SK-N-SH (cell line): ENCODE data around the gene NOL6. TPM values are rescaled to one million over a fixed set of nuclear protein-coding genes. Genes with fewer than 3 reads are reported as not detected.
"Not testable (repeated sequence)": the region's sequence is repeated elsewhere in the genome, so short reads cannot be mapped to it uniquely, and the experiment has no call there.

ENCODE experiments used
- CTCF ChIA-PET: fragments of 300-600, 350-600 bp; formaldehyde crosslinking; extraction: SDS; loops from one replicate; lab custom pipeline; 2021; lab: Yijun Ruan, JAX
- POLR2A ChIA-PET: fragments of 350-600 bp; sonication (Branson Sonifier 250); formaldehyde crosslinking; extraction: SDS; loops from one replicate; lab custom pipeline; 2020; ENCODE audit warnings: antibody characterized with exemption, inconsistent platforms; lab: Yijun Ruan, JAX
- DNase-seq: peaks from one replicate; pipeline ENCODE4 v3.0.0; 2012
- H2AFZ ChIP-seq: fragments of 200-600 bp; sonication (generic); 2 replicates; pipeline ENCODE4 v1.8.1; 2016; ENCODE audit warnings: antibody characterized with exemption, mild to moderate bottlenecking, low read depth
- H3F3A ChIP-seq: fragments of 200-600 bp; sonication (generic); replicated peaks from 2 replicates; pipeline ENCODE3; 2016; ENCODE audit warnings: antibody characterized with exemption, mild to moderate bottlenecking; ENCODE audit not compliant: insufficient read depth
- H3K27ac ChIP-seq, 2 experiments: fragments of 200-500 bp in 1 of 2; fragments of 200-600 bp in 1 of 2; sonication (Bioruptor generic) in 1 of 2; sonication (generic), shearing (Covaris generic) in 1 of 2; 2 replicates each; pipeline versions ENCODE4 v1.5.1 to v1.6.1; 2014 to 2016; ENCODE audit warnings: low read depth in 2 of 2, inconsistent platforms in 1 of 2, low read length in 1 of 2, mild to moderate bottlenecking in 1 of 2, mixed read lengths in 1 of 2
- H3K27me3 ChIP-seq: fragments of 200-600 bp; sonication (generic), shearing (Covaris generic); 2 replicates; pipeline ENCODE4 v1.6.1; 2016; ENCODE audit warnings: mixed run types; ENCODE audit not compliant: insufficient read depth
- H3K36me3 ChIP-seq, 2 experiments: fragments of 200-500 bp in 1 of 2; fragments of 200-600 bp in 1 of 2; sonication (Bioruptor generic) in 1 of 2; sonication (generic) in 1 of 2; replicated peaks in 1 of 2; 2 replicates each; pipeline versions ENCODE3 to v1.5.1; 2014 to 2016; ENCODE audit warnings: low read length in 1 of 2, mild to moderate bottlenecking in 1 of 2; ENCODE audit not compliant: insufficient read depth in 2 of 2, control insufficient read depth in 1 of 2
- H3K4me1 ChIP-seq, 2 experiments: fragments of 200-500 bp in 1 of 2; fragments of 200-600 bp in 1 of 2; sonication (Bioruptor generic) in 1 of 2; sonication (generic), shearing (Covaris generic) in 1 of 2; 2 replicates each; pipeline versions ENCODE4 v1.5.1 to v1.6.1; 2014 to 2016; ENCODE audit warnings: low read depth in 1 of 2, low read length in 1 of 2, mixed run types in 1 of 2; ENCODE audit not compliant: insufficient read depth in 2 of 2, control insufficient read depth in 1 of 2
- H3K4me2 ChIP-seq: fragments of 200-600 bp; sonication (generic), shearing (Covaris generic); 2 replicates; pipeline ENCODE4 v1.6.1; 2017; ENCODE audit warnings: mixed run types
- H3K4me3 ChIP-seq, 2 experiments: fragments of 200-500 bp in 1 of 2; fragments of 200-600 bp in 1 of 2; sonication (Bioruptor generic) in 1 of 2; sonication (generic), shearing (Covaris generic) in 1 of 2; 2 replicates each; pipeline versions ENCODE4 v1.5.1 to v1.8.1; 2014 to 2016; ENCODE audit warnings: low read depth in 2 of 2, inconsistent platforms in 1 of 2, low read length in 1 of 2, mild to moderate bottlenecking in 1 of 2, mixed read lengths in 1 of 2, moderate library complexity in 1 of 2
- H3K79me2 ChIP-seq: fragments of 200-600 bp; sonication (generic); 2 replicates; pipeline ENCODE4 v1.8.1; 2017; ENCODE audit warnings: mild to moderate bottlenecking; ENCODE audit not compliant: insufficient read depth
- H3K9ac ChIP-seq: fragments of 200-600 bp; sonication (generic); 2 replicates; pipeline ENCODE4 v1.6.1; 2017; ENCODE audit warnings: mixed run types
- H3K9me2 ChIP-seq: fragments of 200-600 bp; sonication (generic); 2 replicates; pipeline ENCODE4 v1.6.1; 2017; ENCODE audit warnings: mixed run types
- H3K9me3 ChIP-seq: fragments of 200-600 bp; sonication (generic); 2 replicates; pipeline ENCODE4 v1.6.1; 2017; ENCODE audit warnings: mixed run types, mild to moderate bottlenecking, moderate library complexity
- H4K20me1 ChIP-seq: fragments of 200-600 bp; sonication (generic); 2 replicates; pipeline ENCODE4 v1.6.1; 2017; ENCODE audit warnings: mild to moderate bottlenecking, mixed run types; ENCODE audit not compliant: insufficient read depth
- FOXM1 ChIP-seq: IDR thresholded peaks from 2 replicates; pipeline ENCODE4 v1.4.0; 2012; ENCODE audit warnings: low read depth, mild to moderate bottlenecking
- GABPA ChIP-seq: IDR thresholded peaks from 2 replicates; pipeline ENCODE4 v1.4.0; 2012; ENCODE audit warnings: low read depth, mild to moderate bottlenecking
- NRF1 ChIP-seq: IDR thresholded peaks from 2 replicates; pipeline ENCODE4 v1.6.1; 2012; ENCODE audit warnings: low read depth, mild to moderate bottlenecking, low read length
- RAD21 ChIP-seq: IDR thresholded peaks from 2 replicates; pipeline ENCODE4 v1.6.1; 2012; ENCODE audit warnings: mild to moderate bottlenecking, low read length
- SIN3A ChIP-seq: IDR thresholded peaks from 2 replicates; pipeline ENCODE4 v1.6.1; 2012; ENCODE audit warnings: low read depth, mild to moderate bottlenecking, low read length, moderate library complexity, borderline replicate concordance
- WGBS: methylation state at CpG from one replicate; pipeline ENCODE4 v1.1.6; 2017; ENCODE audit warnings: low lambda C conversion rate; 5-methylcytosine and 5-hydroxymethylcytosine counted together
- polyA plus RNA-seq, 3 experiments: library from polyadenylated mRNA; depleted of rRNA; stranded (reverse); fragments of >200 nt; gene quantifications; 2 replicates each; pipeline ENCODE4 v1.2.3, GENCODE V29; 2012
- TF ChIP-seq, protein P1 (sequence below): fragments of 200-600 bp; sonication (generic); IDR thresholded peaks from 2 replicates; pipeline ENCODE4 v1.6.1; 2017; ENCODE audit warnings: antibody characterized with exemption, mild to moderate bottlenecking, moderate library complexity

The NOL6 gene
- polyA plus RNA-seq, 1 of the 3 experiments (the other 2 are of a cell fraction), result 52.2 TPM

DNA sequence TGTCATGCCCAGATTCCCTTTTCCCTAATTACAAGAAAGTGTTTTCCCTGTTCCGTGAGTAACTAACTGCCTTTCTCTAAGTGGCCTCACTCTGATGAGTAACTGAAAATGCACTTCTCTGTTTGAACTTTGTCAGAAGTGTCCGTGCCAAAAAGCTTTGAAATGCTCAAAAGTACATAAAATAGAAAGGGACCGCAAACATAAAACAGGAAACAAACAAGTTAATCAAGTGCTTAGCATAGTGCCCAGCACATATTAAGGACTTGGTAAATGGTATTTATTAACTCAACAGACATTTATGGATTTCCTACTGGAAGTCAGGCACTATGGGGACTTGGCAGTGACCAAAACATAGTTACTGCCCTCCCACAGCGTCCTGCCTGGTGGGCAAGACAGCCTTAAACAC, 48.6 kb downstream of the NOL6 start:
- Histone ChIP-seq H3K4me3 (no peak overlapping the region), H3K4me2 (no peak overlapping the region), H3K4me1 (no peaks in the 10 kb centered on the region), H4K20me1 (no peaks in the 10 kb centered on the region), H3K27ac (no peak overlapping the region), H2AFZ (no peak overlapping the region), H3K36me3 (no peaks in the 10 kb centered on the region), H3K79me2 (no peaks in the 10 kb centered on the region), H3K9me2 (no peaks in the 10 kb centered on the region), H3K9me3 (no peaks in the 10 kb centered on the region), H3F3A (no peaks in the 10 kb centered on the region), H3K9ac (no peak overlapping the region)
- POLR2A ChIA-PET, result no interaction called here
- CTCF ChIA-PET, result no interaction called here
- 74% methylated on average over 4 of the region's 4 CpGs for WGBS
- no peak for DNase-seq
- TF ChIP-seq RAD21 (no peak), GABPA (no peak), SIN3A (no peak), FOXM1 (no peak), NRF1 (no peak)
- TF ChIP-seq, protein P1, sequence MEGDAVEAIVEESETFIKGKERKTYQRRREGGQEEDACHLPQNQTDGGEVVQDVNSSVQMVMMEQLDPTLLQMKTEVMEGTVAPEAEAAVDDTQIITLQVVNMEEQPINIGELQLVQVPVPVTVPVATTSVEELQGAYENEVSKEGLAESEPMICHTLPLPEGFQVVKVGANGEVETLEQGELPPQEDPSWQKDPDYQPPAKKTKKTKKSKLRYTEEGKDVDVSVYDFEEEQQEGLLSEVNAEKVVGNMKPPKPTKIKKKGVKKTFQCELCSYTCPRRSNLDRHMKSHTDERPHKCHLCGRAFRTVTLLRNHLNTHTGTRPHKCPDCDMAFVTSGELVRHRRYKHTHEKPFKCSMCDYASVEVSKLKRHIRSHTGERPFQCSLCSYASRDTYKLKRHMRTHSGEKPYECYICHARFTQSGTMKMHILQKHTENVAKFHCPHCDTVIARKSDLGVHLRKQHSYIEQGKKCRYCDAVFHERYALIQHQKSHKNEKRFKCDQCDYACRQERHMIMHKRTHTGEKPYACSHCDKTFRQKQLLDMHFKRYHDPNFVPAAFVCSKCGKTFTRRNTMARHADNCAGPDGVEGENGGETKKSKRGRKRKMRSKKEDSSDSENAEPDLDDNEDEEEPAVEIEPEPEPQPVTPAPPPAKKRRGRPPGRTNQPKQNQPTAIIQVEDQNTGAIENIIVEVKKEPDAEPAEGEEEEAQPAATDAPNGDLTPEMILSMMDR, result no peak
- TF ChIP-seq, all 33 proteins: peak for 0
- no peaks in the 10 kb centered on the region for H3K27me3 ChIP-seq

DNA sequence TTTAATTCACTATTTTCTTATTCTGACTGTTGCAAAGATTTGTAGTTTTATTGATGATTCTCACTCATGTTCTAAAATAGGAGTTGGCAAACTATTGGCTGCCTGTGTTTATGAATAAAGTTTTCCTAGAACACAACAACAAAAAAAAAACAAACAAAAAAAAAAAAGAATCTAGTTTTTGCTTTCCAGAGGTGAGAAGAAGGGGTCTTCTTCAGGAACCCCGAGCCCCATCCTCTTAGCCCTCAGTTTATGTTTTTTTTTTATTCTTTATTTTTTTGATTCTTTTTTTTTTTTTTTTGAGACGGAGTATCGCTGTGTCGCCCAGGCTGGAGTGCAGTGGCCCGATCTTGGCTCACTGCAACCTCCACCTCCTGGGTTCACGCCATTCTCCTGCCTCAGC, 49.2 kb downstream of the NOL6 start:
- CTCF ChIA-PET, H3K27ac ChIP-seq, H3K27me3 ChIP-seq, H3K9me2 ChIP-seq, H3K36me3 ChIP-seq, H3K9ac ChIP-seq, H3F3A ChIP-seq, H3K4me3 ChIP-seq, POLR2A ChIA-PET, H3K9me3 ChIP-seq, H3K4me1 ChIP-seq, H3K4me2 ChIP-seq, H4K20me1 ChIP-seq, H3K79me2 ChIP-seq, H2AFZ ChIP-seq, DNase-seq: not testable (repeated sequence)
- WGBS, result 83% methylated on average over 6 of the region's 6 CpGs

GRCh38 chr9:33424043-33424442, 49.7 kb downstream of the NOL6 start:
- H2AFZ ChIP-seq, H3K9me2 ChIP-seq, H3K79me2 ChIP-seq, H3K36me3 ChIP-seq, H3K9me3 ChIP-seq, H3K27ac ChIP-seq, DNase-seq, H4K20me1 ChIP-seq, H3K4me1 ChIP-seq, H3K27me3 ChIP-seq, H3K4me3 ChIP-seq, POLR2A ChIA-PET, H3K9ac ChIP-seq, H3K4me2 ChIP-seq, H3F3A ChIP-seq, CTCF ChIA-PET: not testable (repeated sequence)
- WGBS, result 77% methylated on average over 5 of the region's 7 CpGs
